T-helper 2 cell treated with Interferon-gamma antibody and Interleukin-4, amounts not matched to agents 5 μg/mL and 100 μg/mL, for 36 hours (primary cell): ENCODE results near the gene GPR62.

ENCODE experiments used
- DNase-seq: peaks from one replicate; pipeline ENCODE4 v3.0.0; 2021; ENCODE audit warnings: low spot score
- H3K27ac Mint-ChIP-seq: one replicate; pipeline ENCODE4 v1.8.0; 2021; ENCODE audit warnings: mild to moderate bottlenecking, mixed read lengths
- H3K27me3 Mint-ChIP-seq: one replicate; pipeline ENCODE4 v1.8.0; 2021; ENCODE audit warnings: low read depth, mixed read lengths
- H3K36me3 Mint-ChIP-seq: one replicate; pipeline ENCODE4 v1.8.0; 2021; ENCODE audit warnings: low read depth, mixed read lengths
- H3K4me1 Mint-ChIP-seq: one replicate; pipeline ENCODE4 v1.8.0; 2021; ENCODE audit warnings: low read depth, mixed read lengths
- H3K4me3 Mint-ChIP-seq: one replicate; pipeline ENCODE4 v1.8.0; 2022; ENCODE audit warnings: mild to moderate bottlenecking, moderate library complexity, mixed read lengths
- H3K9me3 Mint-ChIP-seq: one replicate; pipeline ENCODE4 v1.8.0; 2021; ENCODE audit warnings: mixed read lengths

GPR62 gene

DNA sequence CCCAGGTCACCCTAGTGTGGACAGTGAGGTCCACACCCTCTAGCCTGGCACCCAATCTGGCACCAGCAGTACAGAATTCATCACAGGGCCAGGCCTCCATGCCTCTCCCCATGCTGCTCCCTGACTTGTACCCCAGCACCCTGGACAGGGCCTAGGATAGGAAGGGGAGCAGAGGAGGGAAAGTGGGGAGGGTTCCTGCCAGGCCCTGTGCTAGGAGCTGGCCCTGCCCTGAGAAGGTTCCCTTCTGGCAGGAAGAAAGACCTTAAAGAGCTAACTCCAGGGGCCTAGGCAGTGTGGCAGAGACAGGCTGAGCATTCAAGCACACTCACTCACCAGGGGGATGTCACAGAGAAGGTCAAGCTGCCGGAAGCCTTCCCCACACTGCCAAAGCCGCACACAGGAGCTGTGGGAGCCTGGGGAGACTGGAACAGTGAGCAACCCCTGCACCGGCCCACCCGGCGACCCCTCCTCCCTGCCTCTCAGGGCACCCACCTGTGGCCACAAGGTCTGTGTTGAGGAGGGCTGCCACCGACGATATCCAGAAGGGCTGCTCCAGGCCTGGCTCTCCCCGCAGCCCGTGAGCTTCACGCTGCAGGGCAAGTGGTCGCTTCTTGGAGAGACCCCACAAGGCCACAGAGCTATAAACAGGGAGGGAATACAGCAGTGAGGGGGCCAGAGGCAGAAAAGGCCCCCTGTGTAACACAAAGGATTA is 20.9 kb upstream of the GPR62 start:
- Mint-ChIP-seq H3K9me3 (no peaks in the 10 kb centered on the region), H3K36me3 (peaks cover 25% of the 10 kb centered on the region), H3K4me1 (peaks cover 3% of the 10 kb centered on the region), H3K4me3 (no peak overlapping the region), H3K27ac (no peak overlapping the region), H3K27me3 (no peaks in the 10 kb centered on the region)
- DNase-seq: no peak

DNA sequence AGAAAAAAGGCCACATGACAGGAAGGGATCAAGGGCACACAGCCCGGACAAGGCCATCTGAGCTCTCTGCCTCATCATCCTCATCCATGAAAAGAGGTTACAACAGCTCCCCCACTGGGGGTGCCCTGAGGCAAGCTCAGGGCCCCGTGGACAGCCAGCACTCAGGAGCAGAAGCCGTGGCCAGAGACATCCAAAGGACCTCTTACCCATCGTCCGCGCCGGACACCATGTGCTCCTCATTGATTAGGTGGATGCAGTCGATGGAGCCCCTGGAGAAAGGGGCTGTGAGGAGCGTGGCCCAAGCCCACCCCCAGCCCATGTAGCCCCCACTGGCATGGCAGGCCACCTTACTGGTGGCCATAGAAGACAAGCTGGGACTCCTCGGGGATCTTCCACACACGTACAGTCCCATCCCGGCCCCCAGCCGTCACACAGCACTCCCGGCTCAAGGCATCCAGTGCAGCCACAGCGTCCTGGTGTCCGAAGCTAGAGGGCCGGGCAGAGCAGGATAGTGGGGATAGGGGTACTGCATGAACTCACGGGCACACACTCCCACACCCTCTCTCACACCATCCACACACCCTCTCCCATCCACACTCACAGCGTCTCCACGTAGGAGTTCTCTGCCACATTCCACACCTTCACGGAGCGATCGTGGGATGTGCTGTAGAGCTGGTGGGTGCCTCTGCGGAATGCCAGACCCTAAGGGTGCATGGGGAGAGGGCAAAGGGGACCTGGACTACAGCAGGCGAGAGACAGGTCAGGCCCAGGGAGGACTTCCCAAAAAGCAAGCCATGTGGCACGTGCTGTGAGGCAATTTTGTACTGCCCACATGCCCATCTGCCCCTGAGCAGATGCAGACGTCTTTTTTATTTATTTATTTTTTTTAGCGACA is 19.9 kb upstream of the GPR62 start:
- Mint-ChIP-seq H3K9me3 (no peaks in the 10 kb centered on the region), H3K27me3 (no peaks in the 10 kb centered on the region), H3K4me3 (no peak overlapping the region), H3K4me1 (peaks cover 6% of the 10 kb centered on the region), H3K36me3 (peaks cover 25% of the 10 kb centered on the region), H3K27ac (no peak overlapping the region)
- DNase-seq: no peak

DNA sequence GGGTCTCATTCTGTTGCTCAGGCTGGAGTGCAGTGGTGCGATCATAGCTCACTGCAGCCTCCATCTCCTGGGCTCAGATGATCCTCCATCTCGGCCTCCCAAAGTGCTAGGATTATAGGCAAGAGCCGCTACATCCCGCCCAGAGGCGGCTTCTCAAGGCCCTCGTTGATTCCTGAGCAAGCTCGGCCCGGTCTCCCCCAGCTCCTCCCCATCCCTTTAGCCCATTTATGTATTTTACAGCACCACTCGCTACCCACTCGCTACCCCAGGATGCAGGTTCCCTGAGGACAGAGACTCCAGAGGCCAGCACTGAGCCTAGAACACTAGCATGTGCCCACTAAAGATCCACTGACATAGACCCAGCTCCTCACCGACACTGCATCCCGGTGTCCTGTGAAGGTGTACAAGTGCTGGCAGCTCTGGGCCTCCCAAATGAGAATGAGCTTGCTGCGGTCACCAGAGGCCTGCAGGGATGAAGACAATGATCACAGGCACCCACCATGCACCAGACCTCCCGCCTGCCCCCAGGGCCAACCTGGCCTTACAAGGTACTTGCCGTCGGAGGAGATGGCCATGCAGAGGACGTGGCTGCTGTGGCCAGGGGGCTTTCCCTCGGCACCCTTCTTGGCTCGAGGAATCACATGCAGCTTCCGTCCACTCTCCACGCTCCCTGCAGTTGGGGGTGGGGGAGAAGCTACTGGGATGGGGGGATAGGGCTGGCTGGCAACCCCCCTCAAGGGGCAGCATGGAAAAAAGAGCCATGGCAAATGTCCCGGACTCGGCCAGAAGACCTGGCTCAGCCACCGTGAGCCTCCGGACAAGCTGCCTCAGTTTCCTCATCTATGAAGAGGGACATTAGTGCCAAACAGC is 19.1 kb upstream of the GPR62 start:
- Mint-ChIP-seq H3K4me3 (no peak overlapping the region), H3K27ac (no peak overlapping the region), H3K9me3 (no peaks in the 10 kb centered on the region), H3K27me3 (no peaks in the 10 kb centered on the region), H3K4me1 (peaks cover 13% of the 10 kb centered on the region), H3K36me3 (peaks cover 27% of the 10 kb centered on the region)
- DNase-seq: no peak

DNA sequence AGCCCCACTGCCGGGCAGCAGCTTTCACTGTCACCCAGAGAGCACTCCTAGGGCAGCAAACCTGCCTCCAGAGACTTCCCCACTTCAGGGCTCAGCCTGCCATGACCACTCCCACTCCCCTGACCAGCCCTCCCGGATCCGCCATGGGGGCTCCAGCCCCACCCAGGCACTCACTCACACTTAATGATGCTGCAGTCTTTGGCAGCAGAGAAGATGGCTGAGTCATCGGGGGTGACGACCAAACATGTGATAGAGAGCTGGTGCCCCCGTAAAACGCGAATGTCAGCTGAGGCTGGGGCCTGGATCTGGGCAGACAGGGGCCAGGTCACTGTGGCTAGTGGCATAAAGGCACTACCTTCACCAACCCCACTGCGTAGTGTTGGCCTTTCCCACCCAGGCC is 18.2 kb upstream of the GPR62 start:
- Mint-ChIP-seq H3K4me1 (peaks cover 14% of the 10 kb centered on the region), H3K36me3 (peaks cover 29% of the 10 kb centered on the region), H3K9me3 (no peaks in the 10 kb centered on the region), H3K27ac (no peak overlapping the region), H3K4me3 (no peak overlapping the region), H3K27me3 (no peaks in the 10 kb centered on the region)
- DNase-seq: no peak

DNA sequence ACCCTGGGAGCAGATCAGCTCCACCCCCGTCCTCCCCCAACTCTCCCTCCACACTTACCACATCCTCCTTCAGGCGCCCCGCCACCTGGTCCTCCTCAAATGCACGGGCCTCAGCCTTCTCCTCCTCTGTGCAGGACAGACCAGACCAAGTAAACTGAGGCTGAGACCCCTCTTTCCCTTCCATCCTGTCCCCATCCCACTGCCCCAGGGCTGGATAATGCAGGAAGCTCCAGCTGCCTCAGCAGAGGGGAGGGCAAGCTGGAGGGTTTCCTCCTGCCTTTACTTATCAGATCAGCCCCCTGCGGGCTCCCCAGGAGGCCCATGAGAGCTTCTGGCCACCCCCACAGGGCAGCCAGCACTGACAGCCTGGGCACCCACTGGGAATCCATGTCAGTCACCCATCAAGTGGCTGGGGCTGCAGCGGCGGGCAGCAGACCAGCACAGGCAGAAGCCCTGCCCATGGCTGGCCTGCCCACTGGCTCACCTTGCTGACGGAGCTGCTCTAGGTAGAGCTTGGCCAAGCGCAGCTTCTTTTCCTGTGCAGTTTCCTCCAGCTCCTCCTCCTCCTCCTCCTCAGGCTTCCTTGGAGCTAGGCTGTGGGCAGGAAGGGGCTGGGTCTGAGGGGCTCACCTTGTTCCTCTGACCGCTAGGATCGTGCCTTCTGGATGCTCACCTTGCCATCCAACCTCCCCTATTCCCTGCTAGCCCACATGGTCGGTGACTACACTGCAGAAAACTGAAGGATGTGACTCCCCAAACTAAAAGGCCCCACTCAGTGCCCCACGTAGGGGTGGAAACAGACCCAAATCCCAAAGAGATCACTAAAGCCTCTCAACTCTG is 17.4 kb upstream of the GPR62 start:
- no peak for DNase-seq
- H3K27ac Mint-ChIP-seq: no peak overlapping the region
- H3K4me1 Mint-ChIP-seq: peaks cover 17% of the 10 kb centered on the region
- H3K27me3 Mint-ChIP-seq: no peaks in the 10 kb centered on the region
- no peaks in the 10 kb centered on the region for H3K9me3 Mint-ChIP-seq
- no peak overlapping the region for H3K4me3 Mint-ChIP-seq
- H3K36me3 Mint-ChIP-seq: peaks cover 29% of the 10 kb centered on the region

DNA sequence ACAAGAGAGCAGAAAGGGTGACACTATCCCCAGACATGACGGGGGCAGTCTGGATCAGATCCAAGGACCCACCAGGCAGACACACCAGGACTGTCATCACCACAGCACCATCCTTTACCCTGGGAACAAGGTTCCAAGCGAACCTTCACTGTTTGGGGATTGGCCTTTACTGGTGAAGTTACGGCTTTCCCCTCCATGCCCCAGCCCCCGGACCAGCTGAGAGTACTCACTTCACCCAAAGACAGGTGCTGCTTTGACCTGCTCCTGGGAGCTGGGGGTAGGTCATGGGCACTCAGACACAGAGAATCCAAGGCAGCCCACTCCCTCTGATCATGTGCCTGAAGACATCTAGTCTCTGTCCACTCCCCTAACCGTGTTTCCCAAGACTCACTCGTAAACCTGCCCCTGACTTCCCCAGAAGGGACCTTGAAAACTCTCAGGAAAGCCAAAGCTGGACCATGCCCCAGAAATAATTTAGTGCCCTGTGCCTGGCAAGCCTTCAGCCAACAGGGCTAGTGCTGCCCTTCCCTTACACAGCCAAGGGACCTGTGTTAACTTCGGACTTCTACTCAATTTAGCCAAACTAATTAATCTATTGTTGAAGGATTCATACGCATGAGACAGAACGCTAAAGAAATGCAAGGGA is 16.3 kb upstream of the GPR62 start:
- DNase-seq: no peak
- no peaks in the 10 kb centered on the region for H3K9me3 Mint-ChIP-seq
- H3K27ac Mint-ChIP-seq: no peak overlapping the region
- H3K36me3 Mint-ChIP-seq: peaks cover 24% of the 10 kb centered on the region
- H3K27me3 Mint-ChIP-seq: no peaks in the 10 kb centered on the region
- H3K4me3 Mint-ChIP-seq: no peak overlapping the region
- peaks cover 20% of the 10 kb centered on the region for H3K4me1 Mint-ChIP-seq

DNA sequence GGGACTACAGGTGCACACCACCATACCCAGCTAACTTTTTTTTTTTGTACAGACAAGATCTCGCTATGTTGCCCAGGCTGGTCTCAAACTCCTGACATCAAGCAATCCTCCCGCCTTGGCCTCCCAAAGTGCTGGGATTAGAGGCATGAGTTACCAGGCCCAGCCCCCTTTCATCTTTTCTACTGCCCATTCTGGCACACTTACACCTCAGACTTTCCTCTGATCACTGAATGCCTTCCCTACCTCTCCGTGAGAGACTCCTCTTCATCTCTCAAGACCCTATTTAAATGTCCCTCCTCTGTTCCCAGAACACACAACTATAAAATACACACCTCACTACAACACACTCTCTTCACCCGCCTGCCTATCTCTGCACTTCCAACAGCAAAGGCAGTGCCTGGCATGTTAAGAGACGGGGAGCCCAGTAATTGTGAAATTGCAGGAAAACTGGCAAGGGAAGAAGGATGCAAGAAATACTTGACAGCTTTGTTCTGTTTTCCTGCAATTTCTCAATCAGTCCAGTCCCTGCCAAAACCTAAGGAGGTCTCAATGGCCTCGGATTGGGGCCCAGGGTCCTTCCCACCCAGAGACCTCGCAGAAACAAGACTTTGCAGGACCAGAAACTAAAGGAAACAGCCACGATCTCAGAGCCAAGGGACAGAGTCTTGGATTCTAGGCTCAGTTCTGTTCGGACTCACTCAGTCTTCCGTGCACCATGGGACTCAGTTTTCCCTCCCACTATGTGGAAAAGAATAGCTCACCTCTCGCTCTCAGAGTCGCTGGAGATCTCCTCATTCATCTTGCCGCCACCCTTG is 14.3 kb upstream of the GPR62 start:
- Mint-ChIP-seq H3K36me3 (peaks cover 21% of the 10 kb centered on the region), H3K4me3 (peak overlapping the region; percentile 93)

DNA sequence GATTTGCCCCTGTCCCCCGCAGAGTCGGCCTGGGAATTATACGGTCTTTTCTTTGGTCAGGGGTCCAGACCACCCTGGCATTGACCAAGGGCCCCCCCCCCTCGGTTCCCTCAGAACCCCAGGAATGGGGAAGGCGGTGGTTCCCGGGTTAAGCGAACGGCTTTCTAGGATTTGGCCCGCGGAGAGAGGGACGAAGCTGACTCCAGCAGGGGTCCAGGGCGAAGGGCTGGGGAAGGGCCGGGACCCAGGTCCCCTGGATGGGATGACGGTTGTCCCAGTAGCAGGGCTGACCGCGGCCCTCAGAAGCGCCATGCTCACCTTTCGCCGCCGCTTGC is 13.8 kb upstream of the GPR62 start:
- H3K27ac Mint-ChIP-seq: peak overlapping the region; percentile 65
- H3K9me3 Mint-ChIP-seq: no peaks in the 10 kb centered on the region
- no peaks in the 10 kb centered on the region for H3K27me3 Mint-ChIP-seq
- H3K36me3 Mint-ChIP-seq: peaks cover 21% of the 10 kb centered on the region
- peaks cover 20% of the 10 kb centered on the region for H3K4me1 Mint-ChIP-seq
- H3K4me3 Mint-ChIP-seq: peak overlapping the region; percentile 93
- no peak for DNase-seq

More for the DNA sequence above, 14.3 kb upstream of the GPR62 start:
- Mint-ChIP-seq H3K9me3 (no peaks in the 10 kb centered on the region), H3K27ac (peak overlapping the region; percentile 65), H3K27me3 (no peaks in the 10 kb centered on the region), H3K4me1 (peaks cover 20% of the 10 kb centered on the region)
- no peak for DNase-seq

DNA sequence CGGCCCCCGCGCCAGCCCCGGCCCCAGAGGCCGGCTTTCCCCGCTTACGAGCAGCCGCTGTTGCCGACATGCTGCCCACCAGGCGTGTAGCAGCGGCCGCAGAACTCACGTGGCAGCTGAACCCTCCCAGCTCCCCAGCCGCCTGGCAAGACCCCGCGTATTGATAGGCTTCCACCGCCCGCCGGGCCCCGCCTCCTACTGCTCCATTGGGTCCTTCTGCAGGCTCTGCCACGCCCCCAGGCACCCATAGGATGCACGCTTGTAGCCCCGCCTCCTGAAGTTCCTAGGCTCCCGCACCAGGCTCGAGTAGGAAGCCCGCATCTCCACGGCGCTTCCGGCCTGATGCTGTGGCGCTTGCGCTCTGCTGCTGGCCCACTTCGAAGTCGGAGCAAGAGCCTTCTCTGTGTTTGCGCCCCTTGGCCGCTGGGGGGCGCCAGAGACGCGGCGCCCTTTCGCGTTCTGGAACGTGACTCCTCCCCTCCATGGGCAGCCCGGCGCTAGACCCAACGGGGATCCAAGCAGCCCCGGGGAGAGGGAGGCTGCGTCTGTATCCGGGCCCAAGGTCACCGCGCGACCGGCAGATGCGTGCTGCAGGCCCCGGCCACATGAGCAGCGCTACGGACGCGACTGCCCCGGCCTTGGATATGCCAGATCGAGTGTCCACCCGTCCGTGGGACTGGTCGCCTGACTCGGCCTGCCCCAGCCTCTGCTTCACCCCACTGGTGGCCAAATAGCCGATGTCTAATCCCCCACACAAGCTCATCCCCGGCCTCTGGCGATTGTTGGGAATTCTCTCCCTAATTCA is 13.2 kb upstream of the GPR62 start, which contains the start of the genes PARP3 and RRP9:
Gene PARP3 (plus strand): TSS at position 566 of the 805 bp plus-strand sequence. CDS start 993 bp downstream, outside the sequence.
Gene RRP9 (minus strand): TSS at position 107 of the 805 bp plus-strand sequence. CDS start 37 bp downstream, at position 70.
- H3K4me1 Mint-ChIP-seq: peaks cover 20% of the 10 kb centered on the region
- H3K27ac Mint-ChIP-seq: peak within 1 kb of the TSS; percentile 88
- H3K27me3 Mint-ChIP-seq: no peaks in the 10 kb centered on the region
- DNase-seq: peak; percentile 100
- no peaks in the 10 kb centered on the region for H3K9me3 Mint-ChIP-seq
- peak within 1 kb of the TSS; percentile 93 for H3K4me3 Mint-ChIP-seq
- peaks cover 17% of the 10 kb centered on the region for H3K36me3 Mint-ChIP-seq

DNA sequence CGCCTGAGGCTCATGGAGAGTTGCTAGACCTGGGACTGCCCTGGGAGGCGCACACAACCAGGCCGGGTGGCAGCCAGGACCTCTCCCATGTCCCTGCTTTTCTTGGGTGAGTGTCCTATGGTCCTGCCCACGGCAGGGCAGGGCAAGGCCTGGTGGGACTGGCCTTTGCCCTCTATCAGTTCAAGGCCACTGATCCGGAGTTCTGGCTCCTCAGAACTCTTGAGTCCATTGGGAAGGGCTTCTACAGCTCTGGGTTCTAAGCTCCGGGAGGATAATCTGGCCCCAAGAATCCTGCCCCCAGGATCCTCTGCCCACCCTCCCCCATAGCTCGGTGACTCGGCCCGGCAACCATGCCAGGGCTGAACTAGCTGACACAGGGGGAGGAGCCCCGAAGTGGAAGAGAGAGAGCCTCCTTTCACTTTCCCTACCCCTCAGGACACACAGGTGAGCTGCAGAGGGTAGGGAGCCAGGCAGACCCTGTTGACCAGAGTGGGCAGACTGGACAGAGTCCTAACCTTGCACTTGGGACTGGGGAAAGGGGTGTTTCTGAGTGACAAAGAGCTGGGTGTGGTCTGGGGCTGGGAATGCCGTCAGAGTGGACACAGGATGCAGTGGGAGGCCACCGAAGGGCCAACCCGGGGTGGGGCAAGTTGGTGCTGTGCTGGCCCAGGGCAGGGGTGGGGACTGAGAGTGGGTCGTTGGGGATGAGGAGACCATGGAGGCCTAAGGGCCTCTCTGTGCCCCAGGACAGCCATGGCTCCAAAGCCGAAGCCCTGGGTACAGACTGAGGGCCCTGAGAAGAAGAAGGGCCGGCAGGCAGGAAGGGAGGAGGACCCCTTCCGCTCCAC is 12.4 kb upstream of the GPR62 start:
- Mint-ChIP-seq H3K4me3 (peak overlapping the region; percentile 93), H3K36me3 (peaks cover 9% of the 10 kb centered on the region), H3K4me1 (peaks cover 20% of the 10 kb centered on the region), H3K27ac (peak overlapping the region; percentile 88), H3K27me3 (no peaks in the 10 kb centered on the region), H3K9me3 (no peaks in the 10 kb centered on the region)
- DNase-seq: peak; percentile 44
